ENCODE results near the gene C1orf116.

Gene C1orf116

DNA sequence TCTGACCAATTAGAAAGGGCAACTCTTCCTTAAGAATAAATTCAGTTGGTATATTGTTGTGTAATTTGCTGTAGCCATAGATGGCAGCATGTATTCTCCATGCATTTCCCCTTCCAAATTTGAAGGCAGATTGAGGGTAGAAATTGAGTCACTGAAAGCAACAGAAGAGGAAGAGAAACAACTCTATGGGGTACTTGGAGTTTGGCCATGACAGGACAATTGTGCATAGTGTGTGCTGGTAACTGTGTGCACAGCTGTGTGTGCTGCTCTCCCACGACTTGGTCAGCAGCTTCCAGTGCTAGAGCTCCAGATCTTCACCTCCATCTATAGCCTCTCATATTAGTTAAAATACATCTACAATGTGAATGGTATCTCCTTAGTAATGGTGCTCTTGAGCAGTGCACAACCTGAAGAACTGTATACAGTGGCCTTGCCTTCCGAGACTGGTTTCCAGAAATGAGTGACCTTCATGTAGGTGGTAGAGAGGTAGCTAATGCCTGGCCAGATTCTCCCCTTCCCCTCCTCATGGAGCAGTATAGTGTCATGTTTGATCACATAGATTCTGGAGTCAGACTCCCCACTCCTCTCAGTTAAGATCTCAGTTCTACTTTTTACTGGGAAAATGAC is 61.4 kb downstream of the C1orf116 start:
- TF ChIP-seq, protein P1, sequence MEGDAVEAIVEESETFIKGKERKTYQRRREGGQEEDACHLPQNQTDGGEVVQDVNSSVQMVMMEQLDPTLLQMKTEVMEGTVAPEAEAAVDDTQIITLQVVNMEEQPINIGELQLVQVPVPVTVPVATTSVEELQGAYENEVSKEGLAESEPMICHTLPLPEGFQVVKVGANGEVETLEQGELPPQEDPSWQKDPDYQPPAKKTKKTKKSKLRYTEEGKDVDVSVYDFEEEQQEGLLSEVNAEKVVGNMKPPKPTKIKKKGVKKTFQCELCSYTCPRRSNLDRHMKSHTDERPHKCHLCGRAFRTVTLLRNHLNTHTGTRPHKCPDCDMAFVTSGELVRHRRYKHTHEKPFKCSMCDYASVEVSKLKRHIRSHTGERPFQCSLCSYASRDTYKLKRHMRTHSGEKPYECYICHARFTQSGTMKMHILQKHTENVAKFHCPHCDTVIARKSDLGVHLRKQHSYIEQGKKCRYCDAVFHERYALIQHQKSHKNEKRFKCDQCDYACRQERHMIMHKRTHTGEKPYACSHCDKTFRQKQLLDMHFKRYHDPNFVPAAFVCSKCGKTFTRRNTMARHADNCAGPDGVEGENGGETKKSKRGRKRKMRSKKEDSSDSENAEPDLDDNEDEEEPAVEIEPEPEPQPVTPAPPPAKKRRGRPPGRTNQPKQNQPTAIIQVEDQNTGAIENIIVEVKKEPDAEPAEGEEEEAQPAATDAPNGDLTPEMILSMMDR (IDR thresholded peaks at IDR 0.05; ENCODE audit: insufficient read depth, low read length, missing control alignments) = no peak
- DNase-seq (ENCODE audit: low read depth, low spot score) = no peak
- CTCF ChIA-PET = interaction anchor here (0.7 to 4.5 kb wide), 5 partner anchors 10 to 79 kb away, joined by 3 to 49 read pairs (median 4); no protein-coding TSS in a partner anchor
- H3K4me3 ChIP-seq (ENCODE audit: low read depth, low read length) = no peak overlapping the region
- POLR2A ChIA-PET = no interaction called here

DNA sequence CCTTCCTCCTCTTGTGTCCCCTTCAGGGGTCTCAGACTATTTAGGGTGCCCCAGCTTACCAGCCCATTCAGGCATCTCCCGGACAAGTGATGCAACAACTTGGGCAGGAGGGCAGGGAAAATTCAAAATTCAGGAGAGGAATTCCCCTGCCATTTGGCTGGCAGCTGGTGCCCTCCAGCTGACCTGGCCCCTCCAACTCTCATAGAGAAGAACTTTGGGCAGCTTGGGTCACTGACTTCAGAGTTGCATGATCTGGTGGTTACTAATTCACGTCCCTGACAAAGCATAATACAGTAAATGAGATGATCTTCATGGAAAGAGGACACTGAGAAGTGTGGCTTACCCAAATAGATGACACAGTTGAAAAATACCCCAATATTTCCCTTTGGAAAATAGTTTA is 62.1 kb downstream of the C1orf116 start, which contains the start of gene FCAMR:
Gene FCAMR (minus strand): TSS at position 15 of the 400 bp plus-strand sequence. CDS start 335 bp downstream, outside the sequence.
- ChIA-PET POLR2A (no interaction called here), CTCF (interaction anchor here (0.8 to 4.5 kb wide), 3 partner anchors 11 to 59 kb away, joined by 3 to 49 read pairs (median 4); no protein-coding TSS in a partner anchor)
- TF ChIP-seq, protein P1 (IDR thresholded peaks at IDR 0.05; ENCODE audit: insufficient read depth, low read length, missing control alignments) = no peak

GRCh38 chr1:206969090-206969489 is 63.5 kb downstream of the C1orf116 start:
- CTCF ChIA-PET = interaction anchor here (4.5 kb wide), 1 partner anchor 12 kb away, joined by 49 read pairs; no protein-coding TSS in a partner anchor
- TF ChIP-seq, protein P1 (IDR thresholded peaks at IDR 0.05; ENCODE audit: insufficient read depth, low read length, missing control alignments) = no peak
- no peak for DNase-seq (ENCODE audit: low read depth, low spot score)
- POLR2A ChIA-PET = no interaction called here
- H3K4me3 ChIP-seq (ENCODE audit: low read depth, low read length) = no peak overlapping the region

More for the DNA sequence above, 62.1 kb downstream of the C1orf116 start, which contains the start of gene FCAMR:
- no peak for DNase-seq (ENCODE audit: low read depth, low spot score)
- no peak within 1 kb of the TSS for H3K4me3 ChIP-seq (ENCODE audit: low read depth, low read length)

Data from AG04449 (cell line).